Ovary (tissue), 3 donors: ENCODE results near the gene ZNF716.

Experiments used
- EP300 ChIP-seq: sonication (generic); formaldehyde crosslinking; IDR thresholded peaks from one replicate; pipeline ENCODE4 v1.6.1; 2017; ENCODE audit warnings: antibody characterized with exemption
- TF ChIP-seq, protein P1 (sequence below), 3 donors: fragments of 450-650 bp in 2 of 3; fragments of 200-600 bp in 1 of 3; IDR thresholded peaks; one replicate each; pipeline versions ENCODE4 v1.5.1 to v1.8.0; 2016 to 2022; ENCODE audit warnings: antibody characterized with exemption in 3 of 3, mild to moderate bottlenecking in 1 of 3
- donor health status: DM: no; HTN: no; CAD: no.

DNA sequence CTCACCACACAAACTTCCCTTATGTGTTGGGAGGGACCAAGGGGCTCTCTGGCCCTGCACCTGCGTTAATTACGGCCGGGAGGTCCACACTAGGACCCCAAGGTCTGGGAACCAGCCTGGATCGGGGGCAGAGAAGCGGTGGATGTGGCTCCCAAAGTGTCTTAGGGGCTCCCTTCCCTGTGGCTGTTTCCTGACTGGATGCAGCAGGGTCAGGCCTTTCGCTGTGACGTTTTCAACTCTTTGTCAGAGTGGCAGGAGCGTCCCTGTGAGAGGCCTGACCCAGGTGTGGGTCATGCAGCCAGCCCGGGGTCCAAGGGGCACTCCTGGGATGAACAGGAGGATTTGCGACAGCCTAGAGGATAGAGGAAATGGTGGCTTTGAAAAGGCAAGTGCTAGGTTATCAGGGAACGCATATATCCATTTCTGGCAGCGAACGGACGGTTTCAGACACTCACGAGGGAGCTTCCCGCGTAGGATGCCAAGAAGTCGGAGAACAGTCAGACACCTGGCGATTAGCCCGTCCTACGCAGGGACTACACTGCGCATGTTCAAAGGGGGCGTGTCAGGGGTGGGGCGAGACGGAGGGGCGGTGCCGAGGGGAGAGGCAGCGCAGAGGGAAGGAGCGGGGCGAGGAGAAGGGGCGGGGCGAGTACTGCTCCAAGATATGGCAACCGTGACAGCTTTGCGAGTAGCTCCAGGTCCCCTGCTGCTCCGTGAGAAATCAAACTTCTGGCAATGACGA lies 46.2 kb upstream of the ZNF716 start:
- TF ChIP-seq, protein P1, sequence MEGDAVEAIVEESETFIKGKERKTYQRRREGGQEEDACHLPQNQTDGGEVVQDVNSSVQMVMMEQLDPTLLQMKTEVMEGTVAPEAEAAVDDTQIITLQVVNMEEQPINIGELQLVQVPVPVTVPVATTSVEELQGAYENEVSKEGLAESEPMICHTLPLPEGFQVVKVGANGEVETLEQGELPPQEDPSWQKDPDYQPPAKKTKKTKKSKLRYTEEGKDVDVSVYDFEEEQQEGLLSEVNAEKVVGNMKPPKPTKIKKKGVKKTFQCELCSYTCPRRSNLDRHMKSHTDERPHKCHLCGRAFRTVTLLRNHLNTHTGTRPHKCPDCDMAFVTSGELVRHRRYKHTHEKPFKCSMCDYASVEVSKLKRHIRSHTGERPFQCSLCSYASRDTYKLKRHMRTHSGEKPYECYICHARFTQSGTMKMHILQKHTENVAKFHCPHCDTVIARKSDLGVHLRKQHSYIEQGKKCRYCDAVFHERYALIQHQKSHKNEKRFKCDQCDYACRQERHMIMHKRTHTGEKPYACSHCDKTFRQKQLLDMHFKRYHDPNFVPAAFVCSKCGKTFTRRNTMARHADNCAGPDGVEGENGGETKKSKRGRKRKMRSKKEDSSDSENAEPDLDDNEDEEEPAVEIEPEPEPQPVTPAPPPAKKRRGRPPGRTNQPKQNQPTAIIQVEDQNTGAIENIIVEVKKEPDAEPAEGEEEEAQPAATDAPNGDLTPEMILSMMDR (IDR thresholded peaks at IDR 0.05): no peak
- TF ChIP-seq EP300: no peak
